Esophagus muscularis mucosa (tissue), 4 donors: ENCODE results near the gene SHLD2. TPM values are rescaled to one million over a fixed set of nuclear protein-coding genes. Genes with fewer than 3 reads are reported as not detected.
"Not testable (repeated sequence)": the region's sequence is repeated elsewhere in the genome, so short reads cannot be mapped to it uniquely, and the experiment has no call there.

Source experiments
- DNase-seq: peaks from one replicate; pipeline ENCODE4 v3.0.0-alpha.2; 2017; ENCODE audit errors: extremely low spot score
- H3K27ac ChIP-seq, 4 donors: fragments of 200-600 bp; sonication (generic); replicated peaks in 1 of 4; 1 replicate in 3 of 4; 2 replicates in 1 of 4; pipeline ENCODE4 v1.5.1; 2016 to 2019; ENCODE audit warnings: mild to moderate bottlenecking in 1 of 4
- H3K27me3 ChIP-seq, 4 donors: fragments of 200-600 bp; sonication (generic); one replicate each; pipeline versions ENCODE4 v1.5.1 to v1.6.0; 2016 to 2019
- H3K36me3 ChIP-seq, 4 donors: fragments of 200-600 bp; sonication (generic); one replicate each; pipeline ENCODE4 v1.5.1; 2016 to 2019
- H3K4me1 ChIP-seq, 4 donors: fragments of 200-600 bp; sonication (generic); one replicate each; pipeline ENCODE4 v1.5.1; 2016 to 2019
- H3K4me3 ChIP-seq, 4 donors: fragments of 200-600 bp; sonication (generic); 1 replicate in 2 of 4; 2 replicates in 2 of 4; pipeline ENCODE4 v1.5.1; 2016 to 2019; ENCODE audit warnings: mild to moderate bottlenecking in 4 of 4, moderate library complexity in 1 of 4
- H3K9me3 ChIP-seq, 4 donors: fragments of 200-600 bp; sonication (generic); 1 replicate in 3 of 4; 2 replicates in 1 of 4; pipeline ENCODE4 v1.5.1; 2016 to 2019
- EP300 ChIP-seq: sonication (generic); formaldehyde crosslinking; IDR thresholded peaks from one replicate; pipeline ENCODE4 v1.6.1; 2017; ENCODE audit warnings: antibody characterized with exemption
- POLR2A ChIP-seq: fragments of 450-650 bp; IDR thresholded peaks from one replicate; pipeline ENCODE4 v1.6.1; 2017; ENCODE audit warnings: antibody characterized with exemption, moderate library complexity, mild to moderate bottlenecking, low read depth
- POLR2AphosphoS5 ChIP-seq, 2 donors: sonication (generic); formaldehyde crosslinking; IDR thresholded peaks; one replicate each; pipeline ENCODE4 v1.6.1; 2017; ENCODE audit warnings: antibody characterized with exemption in 2 of 2
- WGBS: methylation state at CpG from one replicate; pipeline ENCODE4 v1.1.5; 2018; 5-methylcytosine and 5-hydroxymethylcytosine counted together
- intact Hi-C: fragments of 100-400 bp; cut with DNase I; formaldehyde crosslinking; loops from one replicate; pipeline ENCODE4 v1.15.1; 2023
- total RNA-seq, 4 donors: library from RNA; depleted of rRNA; stranded (reverse); fragments of >200 nt; gene quantifications; one replicate each; pipeline versions ENCODE4 v1.1.0 to v1.2.1, GENCODE V29; 2016
- TF ChIP-seq, protein P1 (sequence below), 3 experiments: fragments of 200-600 bp in 2 of 3; fragments of 450-650 bp in 1 of 3; sonication (generic) in 2 of 3; IDR thresholded peaks; one replicate each; pipeline ENCODE4 v1.5.1; 2017 to 2019; ENCODE audit warnings: antibody characterized with exemption in 3 of 3, mild to moderate bottlenecking in 2 of 3, moderate library complexity in 1 of 3

SHLD2 gene
- total RNA-seq, 4 donors from 2014 or later: 17.0 to 25.7 (median 22.8) TPM

DNA sequence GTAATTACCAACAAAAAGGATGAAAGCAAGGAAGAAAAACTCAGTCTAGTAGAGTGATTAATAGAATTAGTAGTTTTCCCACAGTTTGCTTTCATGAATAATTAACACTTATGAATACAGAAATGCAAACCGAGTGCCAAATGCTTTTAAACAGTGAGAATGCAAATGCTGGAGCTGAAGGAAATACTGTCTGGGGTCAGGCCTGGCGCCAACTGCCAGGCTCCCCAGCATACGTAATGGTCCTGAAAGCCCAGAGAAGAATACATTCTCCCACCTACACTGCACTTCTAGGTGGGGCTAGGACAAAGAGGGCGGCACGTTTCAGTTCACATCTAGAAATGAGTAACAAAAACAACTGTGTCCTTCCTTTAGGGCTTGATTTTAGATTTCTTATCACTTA lies 30.4 kb upstream of the SHLD2 start:
- Histone ChIP-seq H3K4me3 (no peak overlapping the region), H3K27me3 (no peaks in the 10 kb centered on the region), H3K9me3 (no peaks in the 10 kb centered on the region), H3K36me3 (peaks cover 58 to 99% (median 90%) of the 10 kb centered on the region in 4 donors), H3K27ac (no peak overlapping the region), H3K4me1 (no peaks in the 10 kb centered on the region)
- no peak for TF ChIP-seq EP300
- no peak for TF ChIP-seq POLR2A
- TF ChIP-seq, protein P1, sequence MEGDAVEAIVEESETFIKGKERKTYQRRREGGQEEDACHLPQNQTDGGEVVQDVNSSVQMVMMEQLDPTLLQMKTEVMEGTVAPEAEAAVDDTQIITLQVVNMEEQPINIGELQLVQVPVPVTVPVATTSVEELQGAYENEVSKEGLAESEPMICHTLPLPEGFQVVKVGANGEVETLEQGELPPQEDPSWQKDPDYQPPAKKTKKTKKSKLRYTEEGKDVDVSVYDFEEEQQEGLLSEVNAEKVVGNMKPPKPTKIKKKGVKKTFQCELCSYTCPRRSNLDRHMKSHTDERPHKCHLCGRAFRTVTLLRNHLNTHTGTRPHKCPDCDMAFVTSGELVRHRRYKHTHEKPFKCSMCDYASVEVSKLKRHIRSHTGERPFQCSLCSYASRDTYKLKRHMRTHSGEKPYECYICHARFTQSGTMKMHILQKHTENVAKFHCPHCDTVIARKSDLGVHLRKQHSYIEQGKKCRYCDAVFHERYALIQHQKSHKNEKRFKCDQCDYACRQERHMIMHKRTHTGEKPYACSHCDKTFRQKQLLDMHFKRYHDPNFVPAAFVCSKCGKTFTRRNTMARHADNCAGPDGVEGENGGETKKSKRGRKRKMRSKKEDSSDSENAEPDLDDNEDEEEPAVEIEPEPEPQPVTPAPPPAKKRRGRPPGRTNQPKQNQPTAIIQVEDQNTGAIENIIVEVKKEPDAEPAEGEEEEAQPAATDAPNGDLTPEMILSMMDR (IDR thresholded peaks at IDR 0.05): no peak
- TF ChIP-seq POLR2AphosphoS5 (IDR thresholded peaks at IDR 0.05): no peak
- no peak for DNase-seq
- intact Hi-C loops: no loop called here
- WGBS: 86% methylated on average over 5 of the region's 5 CpGs

DNA sequence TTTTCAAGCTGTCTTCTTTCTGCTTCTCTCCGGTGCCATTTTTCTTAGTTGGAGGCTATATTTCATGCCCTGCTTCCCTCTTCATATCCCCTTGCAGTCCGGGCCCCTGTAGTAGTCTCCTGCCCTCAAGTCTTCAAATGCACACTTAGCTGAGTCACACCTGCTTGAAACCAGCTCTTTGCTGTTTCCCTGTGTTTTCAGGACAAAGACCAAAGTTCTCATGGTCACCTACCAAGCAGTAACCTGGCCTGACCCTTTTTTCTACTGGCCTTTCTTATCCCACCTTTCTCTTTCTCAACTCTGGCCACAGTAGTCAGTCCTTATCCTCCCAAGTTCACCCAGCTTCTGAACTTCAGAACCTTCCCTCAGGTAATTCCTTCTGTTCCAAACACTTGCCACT lies 28.8 kb upstream of the SHLD2 start:
- no peaks in the 10 kb centered on the region for H3K9me3 ChIP-seq
- no peaks in the 10 kb centered on the region for H3K27me3 ChIP-seq
- H3K27ac ChIP-seq: no peak overlapping the region
- no peak overlapping the region for H3K4me3 ChIP-seq
- no peak for DNase-seq
- TF ChIP-seq, protein P1 (IDR thresholded peaks at IDR 0.05): no peak
- TF ChIP-seq EP300 (no peak), POLR2AphosphoS5 (IDR thresholded peaks at IDR 0.05) (no peak), POLR2A (no peak)
- peaks cover 48 to 99% (median 89%) of the 10 kb centered on the region in 4 donors for H3K36me3 ChIP-seq
- no peaks in the 10 kb centered on the region for H3K4me1 ChIP-seq
- intact Hi-C loops: no loop called here
- 94% methylated on average over 2 of the region's 2 CpGs for WGBS

DNA sequence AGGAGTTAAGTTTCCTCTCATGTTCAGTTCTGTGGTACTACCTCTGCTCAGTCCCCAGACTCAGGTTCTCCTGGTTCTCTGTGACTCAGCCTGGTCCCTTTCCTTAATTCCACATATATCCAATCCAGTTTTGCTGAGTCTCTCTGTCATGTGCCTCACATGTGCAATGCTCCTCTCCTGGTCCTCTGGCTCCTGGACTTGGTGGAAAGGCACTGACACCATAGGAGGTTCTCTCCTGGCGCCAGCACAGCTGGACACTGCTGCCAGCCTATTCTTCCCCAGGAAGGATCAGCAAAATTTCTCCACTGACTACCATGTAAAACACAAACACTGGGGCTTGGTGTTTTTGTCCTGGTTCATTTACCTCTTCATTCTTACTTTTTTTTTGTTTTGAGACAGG lies 28.1 kb upstream of the SHLD2 start:
- Histone ChIP-seq H3K4me1 (no peaks in the 10 kb centered on the region), H3K36me3 (peaks cover 44 to 99% (median 86%) of the 10 kb centered on the region in 4 donors), H3K9me3 (no peaks in the 10 kb centered on the region), H3K27me3 (no peaks in the 10 kb centered on the region), H3K4me3 (no peak overlapping the region), H3K27ac (no peak overlapping the region)
- no peak for DNase-seq
- 100% methylated on average over 1 of the region's 1 CpG for WGBS
- TF ChIP-seq, protein P1 (IDR thresholded peaks at IDR 0.05): no peak
- TF ChIP-seq POLR2AphosphoS5 (IDR thresholded peaks at IDR 0.05): no peak
- TF ChIP-seq POLR2A: no peak
- TF ChIP-seq EP300: no peak
- intact Hi-C loops: no loop called here

DNA sequence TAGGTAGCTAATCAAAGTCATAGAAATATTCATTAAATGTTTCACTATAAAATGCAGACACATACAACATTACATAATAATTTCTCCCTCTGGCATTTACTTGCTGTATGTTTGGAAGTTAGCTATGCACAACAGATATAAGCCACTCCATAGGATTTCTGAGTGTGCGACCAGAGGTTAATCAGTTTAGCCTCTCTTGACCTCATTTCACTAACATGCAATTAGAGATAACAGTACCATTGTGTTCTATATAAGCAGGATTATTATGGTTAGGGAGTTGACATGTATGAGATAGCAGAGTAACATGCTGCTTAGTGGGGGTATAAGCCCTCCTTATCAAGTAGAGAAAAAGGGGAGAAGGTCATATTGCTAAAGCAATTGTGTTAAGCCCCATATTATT lies 26.7 kb upstream of the SHLD2 start:
- no peak for TF ChIP-seq EP300
- TF ChIP-seq POLR2A: no peak
- TF ChIP-seq POLR2AphosphoS5 (IDR thresholded peaks at IDR 0.05): no peak
- TF ChIP-seq, protein P1 (IDR thresholded peaks at IDR 0.05): no peak
- intact Hi-C loops: no loop called here
- no peaks in the 10 kb centered on the region for H3K27me3 ChIP-seq
- no peak overlapping the region for H3K4me3 ChIP-seq
- no peaks in the 10 kb centered on the region for H3K9me3 ChIP-seq
- no peaks in the 10 kb centered on the region for H3K4me1 ChIP-seq
- 95% methylated on average over 1 of the region's 1 CpG for WGBS
- no peak for DNase-seq
- H3K36me3 ChIP-seq: peaks cover 34 to 97% (median 85%) of the 10 kb centered on the region in 4 donors
- H3K27ac ChIP-seq: no peak overlapping the region

DNA sequence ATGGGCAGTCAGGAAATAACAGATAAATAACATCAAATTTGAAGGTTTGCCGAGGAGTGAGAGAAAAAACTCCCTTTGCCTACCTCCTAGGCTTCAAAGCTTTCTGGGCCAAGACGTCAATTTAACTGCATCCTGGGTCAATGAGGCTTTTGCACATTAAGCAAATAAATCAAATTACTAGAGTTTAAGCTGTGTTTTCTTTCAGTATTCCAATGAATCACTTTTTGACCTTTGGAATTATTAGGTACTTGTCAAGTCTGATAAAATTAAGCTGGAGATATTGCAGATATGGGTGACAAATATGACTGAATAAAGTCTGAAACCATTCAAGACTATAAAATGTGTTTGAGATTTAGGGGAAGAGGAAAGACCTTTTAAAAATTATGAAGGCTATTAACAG lies 22.6 kb upstream of the SHLD2 start:
- TF ChIP-seq POLR2A (no peak), POLR2AphosphoS5 (IDR thresholded peaks at IDR 0.05) (no peak), EP300 (no peak)
- TF ChIP-seq, protein P1 (IDR thresholded peaks at IDR 0.05): no peak
- DNase-seq: no peak
- peaks cover 8 to 80% (median 61%) of the 10 kb centered on the region in 4 donors for H3K36me3 ChIP-seq
- H3K27ac ChIP-seq: no peak overlapping the region
- no peaks in the 10 kb centered on the region for H3K9me3 ChIP-seq
- peaks cover 0 to 5% (median 0%) of the 10 kb centered on the region in 4 donors for H3K4me1 ChIP-seq
- WGBS: 85% methylated on average over 2 of the region's 2 CpGs
- intact Hi-C loops: no loop called here
- no peaks in the 10 kb centered on the region for H3K27me3 ChIP-seq
- no peak overlapping the region for H3K4me3 ChIP-seq

DNA sequence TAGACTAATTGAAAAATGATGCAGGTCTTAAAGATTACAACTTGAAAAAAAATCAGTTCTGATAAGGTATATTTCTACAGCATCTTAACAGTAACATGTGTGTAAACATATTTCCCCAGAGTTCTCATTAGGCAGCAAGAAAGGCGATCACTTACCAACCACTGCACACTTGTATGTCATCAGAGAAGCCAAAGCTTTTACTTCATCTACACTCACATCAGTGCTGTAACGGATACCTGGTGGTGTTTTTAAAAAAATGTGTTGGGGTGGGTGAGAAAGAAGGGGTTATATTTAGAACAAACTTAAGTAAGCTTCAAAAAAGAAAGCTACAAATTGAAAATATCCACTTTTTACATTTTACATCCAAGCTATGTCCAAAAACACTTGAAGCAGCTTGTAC lies 18.6 kb upstream of the SHLD2 start:
- H3K4me1 ChIP-seq, H3K27ac ChIP-seq, intact Hi-C loops, H3K4me3 ChIP-seq, H3K27me3 ChIP-seq, H3K9me3 ChIP-seq, DNase-seq: not testable (repeated sequence)
- WGBS: 83% methylated on average over 2 of the region's 2 CpGs
- H3K36me3 ChIP-seq: peaks cover 0 to 40% (median 30%) of the 10 kb centered on the region in 4 donors
